Bronchial epithelial cell (primary cell): ENCODE data around the gene PITX3. TPM values are rescaled to one million over a fixed set of nuclear protein-coding genes. Genes with fewer than 3 reads are reported as not detected.

Experiments
- DNase-seq: peaks from one replicate; pipeline ENCODE4 v3.0.0-alpha.2; 2010; ENCODE audit warnings: low read depth
- FAIRE-seq: peaks from 2 replicates; lab custom pipeline; 2011; peaks lifted over from hg19 to GRCh38; lab: Jason Lieb, UNC
- H3K27me3 ChIP-seq: 2 replicates; pipeline ENCODE4 v1.5.1; 2011; ENCODE audit warnings: low read length; ENCODE audit not compliant: control insufficient read depth, insufficient read depth
- H3K36me3 ChIP-seq: 2 replicates; pipeline ENCODE4 v1.5.1; 2011; ENCODE audit warnings: low read length; ENCODE audit not compliant: control insufficient read depth, insufficient read depth
- H3K4me3 ChIP-seq: 2 replicates; pipeline ENCODE4 v1.5.1; 2011; ENCODE audit warnings: mild to moderate bottlenecking, low read depth, low read length, control low read depth
- total RNA-seq: library from RNA; depleted of rRNA; stranded (reverse); fragments of >200 nt; gene quantifications from 2 replicates; pipeline ENCODE4 v1.2.1, GENCODE V29; 2014
- TF ChIP-seq, protein P1 (sequence below): IDR thresholded peaks from 2 replicates; pipeline ENCODE4 v1.5.1; 2011; ENCODE audit warnings: mild to moderate bottlenecking, moderate library complexity, low read length, control low read depth, inconsistent platforms; ENCODE audit not compliant: insufficient read depth, severe bottlenecking

Gene PITX3
- total RNA-seq, 1 donor from 2014 or later, result not detected

DNA sequence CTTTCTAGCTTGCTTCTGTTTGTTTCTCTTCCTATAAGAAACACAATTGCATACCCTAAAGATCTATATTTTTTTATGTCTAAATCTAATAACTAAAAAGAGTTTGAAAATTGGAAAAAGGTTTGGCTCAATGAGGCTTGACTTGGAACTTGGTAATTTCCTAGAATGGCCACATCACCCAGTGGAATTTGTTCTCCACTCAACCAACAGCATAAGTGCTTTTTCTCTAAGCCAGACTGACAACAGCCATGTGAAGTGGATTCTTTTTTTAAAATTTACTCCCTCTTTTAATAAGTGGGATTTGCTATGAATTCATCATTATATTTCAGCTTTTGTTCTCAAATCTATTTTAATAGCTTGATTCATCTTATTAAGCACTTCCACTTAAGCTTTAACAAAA lies 37.8 kb upstream of the PITX3 start:
- Histone ChIP-seq H3K27me3 (no peaks in the 10 kb centered on the region), H3K4me3 (no peak overlapping the region), H3K36me3 (no peaks in the 10 kb centered on the region)
- no peak for FAIRE-seq
- TF ChIP-seq, protein P1, sequence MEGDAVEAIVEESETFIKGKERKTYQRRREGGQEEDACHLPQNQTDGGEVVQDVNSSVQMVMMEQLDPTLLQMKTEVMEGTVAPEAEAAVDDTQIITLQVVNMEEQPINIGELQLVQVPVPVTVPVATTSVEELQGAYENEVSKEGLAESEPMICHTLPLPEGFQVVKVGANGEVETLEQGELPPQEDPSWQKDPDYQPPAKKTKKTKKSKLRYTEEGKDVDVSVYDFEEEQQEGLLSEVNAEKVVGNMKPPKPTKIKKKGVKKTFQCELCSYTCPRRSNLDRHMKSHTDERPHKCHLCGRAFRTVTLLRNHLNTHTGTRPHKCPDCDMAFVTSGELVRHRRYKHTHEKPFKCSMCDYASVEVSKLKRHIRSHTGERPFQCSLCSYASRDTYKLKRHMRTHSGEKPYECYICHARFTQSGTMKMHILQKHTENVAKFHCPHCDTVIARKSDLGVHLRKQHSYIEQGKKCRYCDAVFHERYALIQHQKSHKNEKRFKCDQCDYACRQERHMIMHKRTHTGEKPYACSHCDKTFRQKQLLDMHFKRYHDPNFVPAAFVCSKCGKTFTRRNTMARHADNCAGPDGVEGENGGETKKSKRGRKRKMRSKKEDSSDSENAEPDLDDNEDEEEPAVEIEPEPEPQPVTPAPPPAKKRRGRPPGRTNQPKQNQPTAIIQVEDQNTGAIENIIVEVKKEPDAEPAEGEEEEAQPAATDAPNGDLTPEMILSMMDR, result no peak
- no peak for DNase-seq

DNA sequence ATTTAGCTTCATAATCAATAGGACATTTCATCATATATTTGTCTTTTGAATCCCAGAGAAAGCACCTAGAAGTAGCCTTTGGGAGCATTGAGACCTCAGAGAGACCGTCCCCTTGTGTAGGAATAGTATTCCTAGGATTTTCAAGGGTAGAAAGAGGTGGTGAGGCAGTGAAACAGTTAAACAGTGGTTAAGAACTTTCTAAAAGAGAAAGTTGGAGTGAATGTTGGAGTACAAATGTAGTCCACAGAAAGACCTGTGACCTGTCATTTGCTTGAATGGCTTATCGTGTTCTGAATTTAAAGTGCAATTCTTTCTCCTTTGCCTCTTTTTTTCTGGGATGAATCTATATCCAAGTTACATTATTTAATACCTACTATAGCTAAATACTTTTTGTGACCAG lies 34.0 kb upstream of the PITX3 start:
- Histone ChIP-seq H3K4me3 (no peak overlapping the region), H3K36me3 (no peaks in the 10 kb centered on the region), H3K27me3 (no peaks in the 10 kb centered on the region)
- no peak for FAIRE-seq
- no peak for DNase-seq
- TF ChIP-seq, protein P1, result no peak

DNA sequence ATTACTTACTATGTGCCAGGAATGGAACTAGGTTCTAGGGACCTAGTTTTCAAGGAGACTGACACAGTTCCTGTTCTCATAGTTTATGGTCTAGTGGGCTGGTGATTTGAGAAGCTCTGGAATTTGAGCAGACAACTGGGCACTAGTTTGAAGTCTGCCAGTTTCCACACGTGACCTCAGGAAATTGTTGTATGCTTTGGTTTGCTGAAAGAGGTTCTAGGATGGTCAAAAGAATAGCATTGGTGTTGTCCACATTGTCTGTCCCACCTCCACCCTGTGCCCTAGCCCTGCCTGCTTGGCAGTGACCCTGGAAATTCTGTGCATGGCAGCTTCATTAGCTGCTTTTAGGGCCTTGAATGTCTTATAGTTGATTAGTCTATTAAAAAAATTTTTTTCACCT lies 32.8 kb upstream of the PITX3 start:
- H3K27me3 ChIP-seq, result no peaks in the 10 kb centered on the region
- no peak for FAIRE-seq
- H3K36me3 ChIP-seq, result no peaks in the 10 kb centered on the region
- H3K4me3 ChIP-seq, result no peak overlapping the region
- TF ChIP-seq, protein P1, result no peak
- DNase-seq, result no peak

DNA sequence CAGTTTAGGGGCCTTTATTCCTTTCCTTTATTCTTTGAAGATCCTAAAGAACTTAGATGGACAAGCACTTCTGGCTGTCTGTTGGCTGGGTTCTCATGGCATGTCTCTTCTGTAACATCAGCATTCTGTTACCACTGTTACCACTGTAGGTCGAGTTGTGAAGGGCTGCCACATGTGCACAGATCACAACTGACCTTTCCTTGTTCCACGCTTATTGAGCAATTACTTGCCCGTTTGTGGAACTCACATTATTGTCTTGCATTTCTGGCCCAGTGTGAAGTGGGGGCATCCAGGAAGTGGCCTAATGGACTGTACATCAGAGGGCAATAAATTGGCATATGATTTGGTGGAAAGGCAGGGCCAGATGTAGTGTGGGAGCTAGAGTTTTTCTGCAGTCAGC lies 27.7 kb upstream of the PITX3 start:
- Histone ChIP-seq H3K4me3 (no peak overlapping the region), H3K27me3 (no peaks in the 10 kb centered on the region), H3K36me3 (no peaks in the 10 kb centered on the region)
- TF ChIP-seq, protein P1, result no peak
- DNase-seq (no peak), FAIRE-seq (no peak)

DNA sequence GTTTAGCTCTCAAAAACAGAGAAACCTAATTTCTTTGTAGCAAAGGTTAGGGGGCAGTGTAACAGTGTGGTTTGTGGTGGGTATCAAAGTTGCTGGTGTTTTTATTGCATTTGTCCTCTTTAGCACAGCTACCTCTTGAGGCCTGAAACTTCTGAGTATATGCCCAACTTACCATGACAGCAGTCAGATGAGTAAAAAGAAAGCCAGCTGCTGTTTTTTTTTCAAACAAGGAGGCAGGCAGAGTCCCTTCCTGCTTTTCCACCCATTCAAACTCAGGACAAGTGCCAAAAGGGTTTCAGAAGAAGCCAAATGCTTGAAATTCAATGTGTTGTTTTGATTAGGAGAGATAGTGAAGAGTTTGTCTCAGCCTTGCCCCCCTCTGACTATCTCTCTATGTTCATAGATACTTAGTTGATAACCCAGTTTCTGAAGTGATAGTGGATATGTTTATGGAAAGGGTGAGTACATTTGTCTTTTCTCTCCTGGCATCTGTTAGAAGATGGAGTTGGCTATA lies 27.1 kb upstream of the PITX3 start:
- DNase-seq (no peak), FAIRE-seq (no peak)
- H3K27me3 ChIP-seq, result no peaks in the 10 kb centered on the region
- H3K36me3 ChIP-seq, result no peaks in the 10 kb centered on the region
- TF ChIP-seq, protein P1, result no peak
- H3K4me3 ChIP-seq, result no peak overlapping the region

DNA sequence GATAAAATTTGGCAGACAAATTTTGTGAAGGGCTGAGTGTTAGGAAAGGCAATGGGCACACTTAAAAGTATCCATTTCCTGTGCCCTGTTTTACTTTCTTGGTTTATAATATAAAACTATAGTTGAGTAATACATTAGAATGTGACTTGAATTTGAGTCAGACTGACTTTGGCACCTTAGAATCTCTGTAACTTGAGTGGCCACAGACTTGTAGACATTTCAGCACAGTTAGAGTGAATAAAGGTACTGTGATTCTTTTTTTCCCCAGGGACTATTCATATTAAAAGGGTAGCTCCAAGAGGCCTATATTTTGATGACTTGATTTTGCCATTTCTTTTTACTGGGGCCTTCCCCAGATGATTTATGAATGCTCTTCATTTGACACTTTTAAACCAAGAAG lies 26.4 kb upstream of the PITX3 start:
- Histone ChIP-seq H3K36me3 (peaks cover 1% of the 10 kb centered on the region), H3K4me3 (no peak overlapping the region), H3K27me3 (no peaks in the 10 kb centered on the region)
- FAIRE-seq, result no peak
- TF ChIP-seq, protein P1, result no peak
- peak; percentile 76 for DNase-seq
